GM06990 (cell line): ENCODE data around the gene MTA1.
A peak's percentile ranks its signal among the peaks of the same experiment; 100 is the strongest.

ENCODE experiments used
- DNase-seq: peaks from one replicate; pipeline ENCODE4 v3.0.0-alpha.2; 2011; ENCODE audit not compliant: insufficient read length; ENCODE audit errors: extremely low read depth
- H3K27me3 ChIP-seq: replicated peaks from 2 replicates; pipeline ENCODE4 v1.6.0; 2011; ENCODE audit warnings: low read length; ENCODE audit not compliant: control insufficient read depth, insufficient read depth
- H3K36me3 ChIP-seq: 2 replicates; pipeline ENCODE4 v1.5.1; 2011; ENCODE audit warnings: low read length; ENCODE audit not compliant: control insufficient read depth, insufficient read depth
- H3K4me3 ChIP-seq: replicated peaks from 2 replicates; pipeline ENCODE4 v1.5.1; 2011; ENCODE audit warnings: low read depth, mild to moderate bottlenecking, control low read depth, low read length
- TF ChIP-seq, protein P1 (sequence below): IDR thresholded peaks from 2 replicates; pipeline ENCODE4 v1.5.1; 2011; ENCODE audit warnings: low read length, control low read depth, mild to moderate bottlenecking, inconsistent platforms; ENCODE audit not compliant: insufficient read depth, poor library complexity, severe bottlenecking

Gene MTA1

GRCh38 chr14:105398726-105399465, 20.7 kb upstream of the MTA1 start:
- no peaks in the 10 kb centered on the region; the same call in none of the 2 replicates for H3K36me3 ChIP-seq
- TF ChIP-seq, protein P1, sequence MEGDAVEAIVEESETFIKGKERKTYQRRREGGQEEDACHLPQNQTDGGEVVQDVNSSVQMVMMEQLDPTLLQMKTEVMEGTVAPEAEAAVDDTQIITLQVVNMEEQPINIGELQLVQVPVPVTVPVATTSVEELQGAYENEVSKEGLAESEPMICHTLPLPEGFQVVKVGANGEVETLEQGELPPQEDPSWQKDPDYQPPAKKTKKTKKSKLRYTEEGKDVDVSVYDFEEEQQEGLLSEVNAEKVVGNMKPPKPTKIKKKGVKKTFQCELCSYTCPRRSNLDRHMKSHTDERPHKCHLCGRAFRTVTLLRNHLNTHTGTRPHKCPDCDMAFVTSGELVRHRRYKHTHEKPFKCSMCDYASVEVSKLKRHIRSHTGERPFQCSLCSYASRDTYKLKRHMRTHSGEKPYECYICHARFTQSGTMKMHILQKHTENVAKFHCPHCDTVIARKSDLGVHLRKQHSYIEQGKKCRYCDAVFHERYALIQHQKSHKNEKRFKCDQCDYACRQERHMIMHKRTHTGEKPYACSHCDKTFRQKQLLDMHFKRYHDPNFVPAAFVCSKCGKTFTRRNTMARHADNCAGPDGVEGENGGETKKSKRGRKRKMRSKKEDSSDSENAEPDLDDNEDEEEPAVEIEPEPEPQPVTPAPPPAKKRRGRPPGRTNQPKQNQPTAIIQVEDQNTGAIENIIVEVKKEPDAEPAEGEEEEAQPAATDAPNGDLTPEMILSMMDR = no peak
- DNase-seq = no peak
- H3K27me3 ChIP-seq = no peaks in the 10 kb centered on the region
- peak overlapping the region; percentile 75 for H3K4me3 ChIP-seq

- DNase-seq = no peak
- H3K4me3 ChIP-seq = peak overlapping the region; percentile 75
Observed at GRCh38 chr14:105399466-105399775, 20.2 kb upstream of the MTA1 start.

DNA sequence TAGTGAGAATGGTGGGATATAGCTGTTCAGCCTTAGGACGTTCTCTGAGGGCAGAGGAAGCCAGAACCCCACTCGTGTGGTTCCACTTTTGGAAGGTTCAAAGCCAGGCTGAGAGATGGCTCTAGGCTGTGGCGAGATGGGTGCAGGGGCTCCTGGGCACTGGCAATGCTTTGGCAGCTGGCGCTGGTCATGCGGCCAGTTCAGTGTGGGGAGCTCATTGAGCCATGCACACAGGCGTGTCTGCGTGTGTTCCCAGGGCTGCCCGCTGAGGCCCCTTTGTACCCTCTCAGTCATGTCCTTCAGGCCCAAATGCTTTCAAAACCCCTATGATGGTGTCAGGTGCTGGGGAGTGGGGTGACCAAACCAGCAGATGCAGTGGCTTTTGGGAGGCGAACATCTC, 19.6 kb upstream of the MTA1 start:
- Histone ChIP-seq H3K36me3 (no peaks in the 10 kb centered on the region; the same call in none of the 2 replicates), H3K27me3 (no peaks in the 10 kb centered on the region), H3K4me3 (no peak overlapping the region)
- TF ChIP-seq, protein P1 = no peak
- peak; percentile 8 for DNase-seq

More at GRCh38 chr14:105399466-105399775, 20.2 kb upstream of the MTA1 start:
- Histone ChIP-seq H3K27me3 (no peaks in the 10 kb centered on the region), H3K36me3 (no peaks in the 10 kb centered on the region; the same call in none of the 2 replicates)
- TF ChIP-seq, protein P1 = no peak

- no peaks in the 10 kb centered on the region; the same call in none of the 2 replicates for H3K36me3 ChIP-seq
- TF ChIP-seq, protein P1 = no peak
- no peak for DNase-seq
- no peaks in the 10 kb centered on the region for H3K27me3 ChIP-seq
- no peak overlapping the region for H3K4me3 ChIP-seq
Observed at GRCh38 chr14:105401699-105402098, 17.9 kb upstream of the MTA1 start.

GRCh38 chr14:105408592-105408991, 11.0 kb upstream of the MTA1 start:
- H3K4me3 ChIP-seq = no peak overlapping the region
- DNase-seq = no peak
- TF ChIP-seq, protein P1 = no peak

More at GRCh38 chr14:105408592-105408991, 11.0 kb upstream of the MTA1 start:
- no peaks in the 10 kb centered on the region for H3K27me3 ChIP-seq
- no peaks in the 10 kb centered on the region for H3K36me3 ChIP-seq
